Measurements from ENCODE around the gene RAI1.

Gene RAI1

DNA sequence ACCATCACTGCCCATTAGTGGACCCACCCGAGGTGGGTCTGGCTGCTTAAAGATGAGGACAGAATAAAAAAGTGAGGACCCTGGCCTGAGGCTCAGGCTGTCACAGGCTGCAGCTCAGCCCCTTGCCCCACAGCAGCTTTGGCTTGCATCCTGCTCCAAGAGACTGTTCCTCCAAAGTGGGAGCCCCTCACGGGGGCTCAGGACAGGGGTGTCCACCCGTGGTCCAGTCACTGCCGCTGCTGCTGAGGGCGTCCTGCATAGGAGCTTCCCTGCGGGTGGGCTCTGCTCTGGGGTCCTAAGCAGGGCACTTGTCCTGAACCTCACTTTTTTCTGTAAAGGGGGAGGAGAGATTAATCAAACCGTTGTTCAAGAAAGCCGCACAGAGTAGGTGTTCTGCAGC lies 107.7 kb downstream of the RAI1 start:
- DNase-seq: no peak

DNA sequence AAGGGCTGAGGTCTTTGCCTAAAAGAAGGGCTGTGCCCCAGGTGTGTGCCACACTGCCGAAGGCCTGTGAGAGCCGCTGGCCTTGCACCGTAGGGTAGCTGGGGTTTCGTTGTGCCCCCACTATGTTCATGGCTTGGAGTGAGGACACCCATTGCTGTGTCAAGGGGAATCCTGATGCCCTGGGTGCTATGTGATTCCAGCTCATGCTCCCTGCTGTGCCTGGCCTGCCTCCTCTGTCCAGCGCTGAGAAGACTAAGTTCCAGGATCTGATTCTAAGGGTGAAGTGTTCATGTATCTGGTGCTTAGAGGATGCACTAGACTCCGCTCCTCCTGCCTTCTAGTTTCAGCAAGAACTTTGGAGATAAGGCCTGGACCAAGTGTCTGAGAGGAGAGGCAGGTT lies 108.2 kb downstream of the RAI1 start:
- no peak for DNase-seq

DNA sequence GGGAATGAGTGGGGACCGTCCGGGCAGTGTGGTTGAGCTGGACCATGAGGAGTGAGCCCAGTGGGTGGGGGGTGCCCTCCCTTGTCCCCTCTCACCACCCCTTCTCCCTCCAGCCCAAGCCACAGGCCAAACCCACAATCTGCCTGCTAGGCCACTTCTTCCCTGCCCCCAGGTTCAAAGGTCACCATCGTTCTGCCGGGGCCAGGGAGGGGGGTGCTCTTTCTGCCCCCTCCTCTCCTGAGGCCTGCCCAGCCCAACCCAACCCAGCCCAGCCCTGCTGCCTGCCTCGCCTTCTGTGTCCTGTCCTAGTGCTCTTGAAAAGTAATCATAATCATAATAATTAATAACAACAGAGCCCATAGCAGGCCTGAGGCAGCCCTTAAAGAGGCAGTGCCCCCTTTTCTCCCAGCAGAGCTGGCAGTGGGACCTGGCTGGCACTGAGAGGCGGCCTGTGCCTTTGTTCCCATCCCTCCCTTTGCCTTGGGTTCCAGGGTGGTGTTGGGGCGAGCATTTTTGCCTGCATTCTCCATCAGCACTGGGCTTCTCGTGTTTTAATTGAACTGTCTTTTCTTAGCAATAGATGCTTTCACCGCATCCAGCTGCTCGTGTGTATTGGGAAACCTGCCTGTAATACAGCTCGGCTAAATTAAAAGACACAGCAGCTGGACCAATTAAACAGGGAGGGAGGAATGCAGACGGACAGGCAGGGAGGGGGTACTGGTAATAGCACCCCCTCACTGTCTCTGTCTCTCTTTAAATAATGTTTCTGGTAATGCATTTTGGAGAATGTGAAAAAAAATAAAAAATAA lies 108.8 kb downstream of the RAI1 start:
- no peak for DNase-seq

DNA sequence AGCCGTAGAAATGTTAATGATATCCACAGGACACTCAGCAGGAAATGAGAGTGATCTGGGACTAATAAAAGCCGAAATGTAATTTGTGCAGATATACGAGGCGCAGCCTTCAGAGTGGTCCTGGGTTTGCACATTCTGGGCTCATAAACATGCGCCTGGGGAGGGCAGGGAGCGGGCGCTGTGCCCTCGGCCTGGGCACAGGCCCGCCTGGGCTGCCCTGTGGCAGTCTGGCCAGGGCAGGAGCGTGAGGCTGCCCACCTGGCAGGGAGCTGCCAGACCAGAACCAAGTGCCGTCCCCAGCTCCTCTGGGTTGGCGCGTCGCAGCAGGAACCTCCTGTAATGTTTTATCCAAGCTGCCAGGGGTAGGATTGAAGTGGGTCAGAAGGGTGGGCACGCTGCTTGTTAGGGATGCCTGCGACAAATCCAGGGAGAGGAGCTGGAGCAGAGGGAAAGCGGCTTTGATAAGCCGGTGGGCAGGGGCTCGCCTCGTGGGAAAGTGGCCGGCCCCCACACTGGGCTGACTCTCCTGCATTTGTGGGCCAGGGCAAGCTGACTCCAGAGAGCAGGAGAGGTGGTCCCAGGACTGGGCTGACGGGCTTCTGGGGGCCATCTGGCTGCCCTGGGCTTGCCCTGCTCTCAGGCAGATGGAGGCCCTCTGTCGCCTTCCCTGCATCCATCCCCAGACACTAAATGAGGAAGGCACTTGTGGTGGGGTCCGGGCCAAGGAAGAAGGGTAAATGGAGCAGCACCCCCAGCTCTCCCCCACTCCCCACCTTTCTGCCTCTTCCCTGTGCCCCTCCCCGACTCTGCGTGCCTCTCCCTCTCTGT lies 109.6 kb downstream of the RAI1 start:
- DNase-seq: no peak

DNA sequence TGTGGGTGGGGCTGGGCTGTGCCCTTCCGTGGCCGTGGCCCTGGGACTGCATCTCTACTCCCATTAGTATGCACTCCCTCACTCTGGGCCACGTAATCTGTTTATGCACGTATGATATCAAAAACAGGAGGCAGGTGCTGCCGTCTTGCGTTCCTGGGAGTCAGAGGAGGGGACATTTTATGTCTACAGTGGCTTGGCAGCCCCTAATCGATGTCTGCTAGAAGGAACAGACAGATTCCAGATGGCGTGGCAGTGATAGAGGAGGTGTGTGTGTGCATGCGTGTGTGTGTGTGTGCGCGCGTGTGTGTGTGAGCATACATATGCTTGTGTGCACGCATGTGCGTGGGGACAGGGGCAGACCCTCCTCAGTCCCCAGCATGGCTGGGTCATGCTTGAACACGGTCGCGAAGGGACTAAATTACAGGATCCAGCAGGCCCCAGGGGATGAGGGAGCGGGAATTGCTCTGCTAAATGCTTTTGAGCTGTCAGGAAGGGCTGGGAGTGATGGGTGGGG lies 110.8 kb downstream of the RAI1 start:
- no peak for DNase-seq

DNA sequence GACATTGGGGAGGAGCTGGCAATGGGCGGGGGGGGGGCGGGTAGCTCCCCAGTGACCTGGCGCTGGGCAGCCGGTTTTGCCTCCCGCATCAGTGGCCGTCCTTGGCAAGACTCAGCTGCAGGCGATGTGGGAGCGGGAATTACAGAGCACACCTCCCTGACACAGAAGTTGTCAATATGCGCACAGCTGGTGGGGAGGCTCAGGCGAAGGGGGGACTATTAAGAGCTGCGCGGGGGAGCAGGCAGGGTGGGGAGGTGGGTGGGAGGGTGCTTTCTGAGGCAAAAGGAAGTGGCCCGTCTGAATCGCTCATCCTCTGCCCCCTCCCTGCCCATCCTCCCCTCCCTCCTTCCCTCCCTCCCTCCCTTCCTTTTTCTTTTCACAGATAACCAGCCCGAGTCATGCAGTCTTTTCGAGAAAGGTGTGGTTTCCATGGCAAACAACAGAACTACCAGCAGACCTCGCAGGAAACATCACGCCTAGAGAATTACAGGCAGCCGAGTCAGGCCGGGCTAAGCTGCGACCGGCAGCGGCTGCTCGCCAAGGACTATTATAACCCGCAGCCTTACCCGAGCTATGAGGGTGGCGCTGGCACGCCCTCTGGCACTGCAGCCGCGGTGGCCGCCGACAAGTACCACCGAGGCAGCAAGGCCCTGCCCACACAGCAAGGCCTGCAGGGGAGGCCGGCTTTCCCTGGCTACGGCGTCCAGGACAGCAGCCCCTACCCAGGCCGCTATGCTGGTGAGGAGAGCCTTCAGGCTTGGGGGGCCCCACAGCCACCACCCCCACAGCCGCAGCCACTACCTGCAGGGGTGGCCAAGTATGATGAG lies 111.5 kb downstream of the RAI1 start:
- no peak for DNase-seq

DNA sequence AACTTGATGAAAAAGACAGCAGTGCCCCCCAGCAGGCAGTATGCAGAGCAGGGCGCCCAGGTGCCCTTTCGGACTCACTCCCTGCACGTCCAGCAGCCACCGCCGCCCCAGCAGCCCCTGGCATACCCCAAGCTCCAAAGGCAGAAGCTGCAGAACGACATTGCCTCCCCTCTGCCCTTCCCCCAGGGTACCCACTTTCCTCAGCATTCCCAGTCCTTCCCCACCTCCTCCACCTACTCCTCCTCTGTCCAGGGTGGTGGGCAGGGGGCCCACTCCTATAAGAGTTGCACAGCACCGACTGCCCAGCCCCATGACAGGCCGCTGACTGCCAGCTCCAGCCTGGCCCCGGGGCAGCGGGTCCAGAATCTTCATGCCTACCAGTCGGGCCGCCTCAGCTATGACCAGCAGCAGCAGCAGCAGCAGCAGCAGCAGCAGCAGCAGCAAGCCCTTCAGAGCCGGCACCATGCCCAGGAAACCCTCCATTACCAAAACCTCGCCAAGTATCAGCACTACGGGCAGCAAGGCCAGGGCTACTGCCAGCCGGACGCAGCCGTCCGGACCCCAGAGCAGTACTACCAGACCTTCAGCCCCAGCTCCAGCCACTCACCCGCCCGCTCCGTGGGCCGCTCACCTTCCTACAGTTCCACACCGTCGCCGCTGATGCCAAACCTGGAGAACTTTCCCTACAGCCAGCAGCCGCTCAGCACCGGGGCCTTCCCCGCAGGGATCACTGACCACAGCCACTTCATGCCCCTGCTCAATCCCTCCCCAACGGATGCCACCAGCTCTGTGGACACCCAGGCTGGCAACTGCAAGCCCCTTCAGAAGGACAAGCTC lies 112.3 kb downstream of the RAI1 start:
- no peak for DNase-seq

DNA sequence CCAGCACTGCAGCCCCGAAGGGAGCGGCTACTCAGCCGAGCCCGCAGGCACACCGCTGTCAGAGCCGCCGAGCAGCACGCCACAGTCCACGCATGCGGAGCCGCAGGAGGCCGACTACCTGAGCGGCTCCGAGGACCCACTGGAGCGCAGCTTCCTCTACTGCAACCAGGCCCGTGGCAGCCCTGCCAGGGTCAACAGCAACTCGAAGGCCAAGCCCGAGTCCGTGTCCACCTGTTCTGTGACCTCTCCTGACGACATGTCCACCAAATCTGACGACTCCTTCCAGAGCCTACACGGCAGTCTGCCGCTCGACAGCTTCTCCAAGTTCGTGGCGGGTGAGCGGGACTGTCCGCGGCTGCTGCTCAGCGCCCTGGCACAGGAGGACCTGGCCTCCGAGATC lies 113.1 kb downstream of the RAI1 start:
- no peak for DNase-seq

DNA sequence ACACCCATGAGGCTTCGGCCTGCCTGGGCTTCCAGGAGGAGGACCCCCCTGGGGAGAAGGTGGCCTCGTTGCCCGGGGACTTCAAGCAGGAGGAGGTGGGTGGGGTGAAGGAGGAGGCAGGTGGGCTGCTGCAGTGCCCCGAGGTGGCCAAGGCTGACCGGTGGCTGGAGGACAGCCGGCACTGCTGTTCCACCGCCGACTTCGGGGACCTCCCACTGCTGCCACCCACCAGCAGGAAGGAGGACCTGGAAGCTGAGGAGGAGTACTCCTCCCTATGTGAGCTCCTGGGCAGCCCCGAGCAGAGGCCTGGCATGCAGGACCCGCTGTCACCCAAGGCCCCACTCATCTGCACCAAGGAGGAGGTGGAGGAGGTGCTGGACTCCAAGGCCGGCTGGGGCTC lies 114.0 kb downstream of the RAI1 start:
- DNase-seq: no peak

DNA sequence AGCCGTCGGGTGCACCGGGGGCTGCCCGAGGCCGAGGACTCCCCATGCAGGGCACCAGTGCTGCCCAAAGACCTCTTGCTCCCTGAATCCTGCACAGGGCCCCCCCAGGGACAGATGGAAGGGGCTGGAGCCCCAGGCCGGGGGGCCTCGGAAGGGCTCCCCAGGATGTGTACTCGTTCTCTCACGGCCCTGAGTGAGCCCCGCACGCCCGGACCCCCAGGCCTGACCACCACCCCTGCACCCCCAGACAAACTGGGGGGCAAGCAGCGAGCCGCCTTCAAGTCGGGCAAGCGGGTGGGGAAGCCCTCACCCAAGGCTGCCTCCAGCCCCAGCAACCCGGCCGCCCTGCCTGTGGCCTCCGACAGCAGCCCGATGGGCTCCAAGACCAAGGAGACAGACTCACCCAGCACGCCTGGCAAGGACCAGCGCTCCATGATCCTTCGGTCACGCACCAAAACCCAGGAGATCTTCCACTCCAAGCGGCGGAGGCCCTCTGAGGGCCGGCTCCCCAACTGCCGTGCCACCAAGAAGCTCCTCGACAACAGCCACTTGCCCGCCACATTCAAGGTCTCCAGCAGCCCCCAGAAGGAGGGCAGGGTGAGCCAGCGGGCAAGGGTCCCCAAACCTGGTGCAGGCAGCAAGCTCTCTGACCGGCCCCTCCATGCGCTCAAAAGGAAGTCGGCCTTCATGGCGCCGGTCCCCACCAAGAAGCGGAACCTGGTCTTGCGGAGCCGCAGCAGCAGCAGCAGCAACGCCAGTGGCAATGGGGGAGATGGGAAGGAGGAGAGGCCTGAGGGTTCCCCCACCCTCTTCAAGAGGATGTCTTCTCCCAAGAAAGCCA lies 114.9 kb downstream of the RAI1 start:
- no peak for DNase-seq

DNA sequence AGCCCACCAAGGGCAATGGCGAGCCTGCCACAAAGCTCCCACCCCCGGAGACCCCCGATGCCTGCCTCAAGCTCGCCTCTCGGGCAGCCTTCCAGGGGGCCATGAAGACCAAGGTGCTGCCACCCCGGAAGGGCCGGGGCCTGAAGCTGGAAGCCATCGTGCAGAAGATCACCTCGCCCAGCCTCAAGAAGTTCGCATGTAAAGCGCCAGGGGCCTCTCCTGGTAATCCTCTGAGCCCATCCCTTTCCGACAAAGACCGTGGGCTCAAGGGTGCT lies 115.5 kb downstream of the RAI1 start:
- no peak for DNase-seq

DNA sequence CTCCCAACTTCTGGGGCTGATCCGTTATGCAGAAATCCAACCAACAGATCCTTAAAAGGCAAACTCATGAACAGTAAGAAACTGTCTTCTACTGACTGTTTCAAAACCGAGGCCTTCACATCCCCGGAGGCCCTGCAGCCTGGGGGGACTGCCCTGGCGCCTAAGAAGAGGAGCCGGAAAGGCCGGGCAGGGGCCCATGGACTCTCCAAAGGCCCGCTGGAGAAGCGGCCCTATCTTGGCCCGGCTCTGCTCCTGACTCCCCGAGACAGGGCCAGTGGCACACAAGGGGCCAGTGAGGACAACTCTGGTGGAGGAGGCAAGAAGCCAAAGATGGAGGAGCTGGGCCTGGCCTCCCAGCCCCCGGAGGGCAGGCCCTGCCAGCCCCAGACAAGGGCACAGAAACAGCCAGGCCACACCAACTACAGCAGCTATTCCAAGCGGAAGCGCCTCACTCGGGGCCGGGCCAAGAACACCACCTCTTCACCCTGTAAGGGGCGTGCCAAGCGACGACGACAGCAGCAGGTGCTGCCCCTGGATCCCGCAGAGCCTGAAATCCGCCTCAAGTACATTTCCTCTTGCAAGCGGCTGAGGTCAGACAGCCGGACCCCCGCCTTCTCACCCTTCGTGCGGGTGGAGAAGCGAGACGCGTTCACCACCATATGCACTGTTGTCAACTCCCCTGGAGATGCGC lies 116.0 kb downstream of the RAI1 start:
- no peak for DNase-seq

DNA sequence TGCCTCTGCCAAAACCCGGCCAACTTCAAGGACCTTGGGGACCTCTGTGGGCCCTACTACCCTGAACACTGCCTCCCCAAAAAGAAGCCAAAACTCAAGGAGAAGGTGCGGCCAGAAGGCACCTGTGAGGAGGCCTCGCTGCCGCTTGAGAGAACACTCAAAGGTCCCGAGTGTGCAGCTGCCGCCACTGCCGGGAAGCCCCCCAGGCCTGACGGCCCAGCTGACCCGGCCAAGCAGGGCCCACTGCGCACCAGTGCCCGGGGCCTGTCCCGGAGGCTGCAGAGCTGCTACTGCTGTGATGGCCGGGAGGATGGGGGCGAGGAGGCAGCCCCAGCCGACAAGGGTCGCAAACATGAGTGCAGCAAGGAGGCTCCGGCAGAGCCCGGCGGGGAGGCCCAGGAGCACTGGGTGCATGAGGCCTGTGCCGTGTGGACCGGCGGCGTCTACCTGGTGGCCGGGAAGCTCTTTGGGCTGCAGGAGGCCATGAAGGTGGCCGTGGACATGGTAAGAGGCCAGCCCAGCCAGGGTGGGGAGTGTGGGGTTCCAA lies 116.8 kb downstream of the RAI1 start:
- no peak for DNase-seq

DNA sequence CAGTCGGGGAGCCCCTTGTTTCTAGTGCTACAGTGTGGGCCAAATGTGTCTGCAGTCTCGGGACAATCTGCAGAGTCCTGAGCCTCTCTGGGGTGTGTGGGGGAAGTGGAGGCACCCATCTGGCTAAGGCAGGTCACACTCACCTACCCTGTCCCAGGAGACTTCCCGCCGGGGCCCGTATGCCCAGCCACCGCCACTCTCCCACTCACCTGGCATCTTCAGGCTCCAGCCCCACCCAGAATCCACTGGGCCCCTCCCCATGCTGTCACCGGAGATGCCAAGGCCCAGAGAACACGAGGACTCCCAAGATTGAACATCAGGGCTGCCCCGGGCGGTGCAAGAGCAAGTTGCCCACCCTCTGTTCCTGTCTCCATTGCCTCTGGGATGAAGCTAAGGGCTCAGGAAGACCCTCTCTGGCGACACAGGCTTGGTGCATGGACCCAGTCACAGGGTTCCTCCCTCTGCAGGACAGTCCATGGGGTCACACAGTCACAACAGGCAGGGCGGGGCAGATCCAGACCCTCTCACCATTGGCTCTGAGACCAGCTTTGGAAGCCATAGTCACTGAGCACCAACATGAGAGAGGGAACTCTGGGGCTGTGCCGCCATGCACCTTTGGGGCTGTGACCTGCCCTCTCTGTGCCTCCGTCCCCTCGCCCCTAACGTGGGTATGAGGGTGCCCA lies 117.5 kb downstream of the RAI1 start:
- no peak for DNase-seq

DNA sequence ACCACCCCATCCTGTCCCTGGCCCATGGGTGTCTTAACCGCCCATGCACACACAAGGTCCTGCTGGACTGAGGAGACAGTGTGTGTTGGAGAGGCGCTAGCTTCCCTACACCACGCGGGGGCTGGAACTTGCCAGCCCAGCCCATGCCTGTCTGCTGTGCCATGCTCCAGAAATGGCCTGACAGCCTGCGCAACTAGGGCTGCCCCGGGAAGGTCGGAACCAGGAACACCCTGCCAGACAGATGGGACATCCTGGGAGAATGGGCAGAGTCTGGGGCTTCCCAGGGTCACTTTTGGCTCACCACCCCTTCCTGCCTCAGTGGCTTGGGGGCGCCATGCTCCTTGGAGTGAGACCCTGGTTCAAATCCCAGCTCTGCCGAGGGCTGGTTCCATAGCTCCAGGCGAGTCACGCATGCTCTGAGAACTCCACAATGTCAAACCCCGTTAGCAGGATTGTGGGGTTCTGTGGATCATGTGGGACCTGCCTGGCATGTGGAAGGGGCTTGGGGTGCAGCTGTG lies 119.3 kb downstream of the RAI1 start:
- no peak for DNase-seq

DNA sequence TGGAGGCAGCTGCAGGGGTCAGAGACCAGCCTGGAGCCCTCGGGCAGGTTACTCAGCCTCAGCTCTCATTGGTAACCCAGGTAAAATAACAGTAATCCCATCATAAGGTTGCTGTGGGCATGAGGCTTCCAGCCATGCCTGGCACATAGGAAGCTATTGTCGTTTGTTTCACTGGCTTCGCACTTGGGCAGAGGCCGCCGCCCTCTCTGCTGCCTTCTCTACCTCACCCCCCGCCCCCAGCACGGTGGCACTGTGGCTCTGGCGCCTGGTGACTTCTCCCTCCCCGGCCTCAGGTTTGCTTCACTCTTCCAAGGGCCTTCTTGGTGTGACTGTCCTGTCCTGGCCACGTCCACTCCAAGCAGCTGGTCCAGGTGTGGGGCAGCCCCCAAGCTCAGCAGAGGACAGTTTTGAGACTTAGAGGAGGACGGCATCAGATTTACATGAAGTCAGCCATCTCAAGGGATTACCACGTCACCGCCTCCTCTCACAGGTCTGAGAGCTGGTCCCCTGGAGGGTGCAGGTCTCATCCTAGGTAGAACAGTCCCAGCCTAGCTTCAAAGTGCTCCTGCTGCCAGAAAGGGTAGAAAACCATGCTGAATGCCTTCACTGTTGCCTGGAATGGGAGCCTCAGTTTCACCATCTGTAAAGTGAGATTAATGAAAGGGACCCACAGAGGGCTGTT lies 120.7 kb downstream of the RAI1 start:
- DNase-seq: no peak

DNA sequence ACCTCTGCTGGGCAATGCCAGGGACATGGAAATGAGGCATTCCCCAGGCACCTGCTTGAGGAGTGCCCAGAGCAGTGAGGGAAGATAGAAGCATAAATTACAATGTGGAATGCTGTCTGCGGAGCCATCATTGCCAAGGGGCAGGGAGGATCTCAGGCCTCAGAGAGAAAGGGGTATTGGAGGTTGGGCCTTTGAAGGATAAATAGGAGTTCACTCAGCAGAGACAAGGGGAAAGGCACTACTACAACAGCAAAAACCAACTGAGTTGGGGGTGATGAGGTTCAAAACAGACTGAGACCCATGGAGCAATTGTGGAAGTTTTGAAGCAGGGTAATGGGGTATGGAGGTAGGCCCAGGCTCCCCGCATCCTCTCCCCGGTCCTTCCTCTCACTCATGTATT lies 122.7 kb downstream of the RAI1 start:
- no peak for DNase-seq

DNA sequence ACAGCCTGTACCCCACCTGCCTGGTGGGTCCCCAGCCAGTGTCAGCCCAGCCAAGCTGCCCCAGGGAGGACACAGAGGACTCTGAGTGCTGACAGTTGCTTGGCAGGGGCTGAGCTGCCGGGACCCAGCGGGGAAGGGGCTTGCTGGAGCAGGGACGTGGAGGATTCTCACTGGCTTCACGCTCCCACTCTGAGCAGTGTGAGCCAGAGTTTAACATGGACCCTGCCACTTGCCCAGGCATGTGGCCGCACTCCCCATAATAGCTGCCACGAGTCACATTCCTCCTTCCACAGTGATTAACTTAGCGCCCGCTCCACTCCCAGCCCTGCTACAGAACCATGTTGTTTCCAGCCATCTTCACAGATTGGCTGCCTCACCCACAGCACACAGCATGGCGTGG lies 124.3 kb downstream of the RAI1 start:
- DNase-seq: no peak

DNA sequence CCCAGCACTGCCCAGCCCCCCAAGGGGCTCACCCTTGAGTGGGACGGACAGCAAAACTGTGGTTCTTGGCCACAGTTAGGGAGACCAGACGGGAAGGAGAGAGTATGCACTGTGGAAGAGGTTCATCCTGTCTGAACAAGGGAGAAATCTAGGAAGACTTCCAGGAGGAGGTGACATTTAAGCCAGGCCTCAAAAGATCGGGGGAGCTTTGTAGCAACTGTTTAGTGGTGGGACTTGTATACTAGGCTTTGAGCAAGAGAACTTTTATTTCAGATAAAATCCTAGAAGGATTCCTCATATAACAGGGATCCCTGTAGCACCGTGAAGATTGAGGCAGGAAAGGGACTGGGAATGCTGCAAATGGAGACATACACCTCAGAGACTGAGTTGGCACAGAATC lies 124.8 kb downstream of the RAI1 start:
- no peak for DNase-seq

All from NCI-H774 (cell line).